Naive thymus-derived CD4-positive, alpha-beta T cell (primary cell): ENCODE data around the gene HRAS. TPM values are rescaled to one million over a fixed set of nuclear protein-coding genes. Genes with fewer than 3 reads are reported as not detected.
A peak's percentile ranks its signal among the peaks of the same experiment; 100 is the strongest.

Source experiments
- ATAC-seq: fragments of 150-1000 bp; cut with Tn5 transposase; 2 replicates; pipeline ENCODE4 v1.10.0; 2021; ENCODE audit warnings: mild to moderate bottlenecking, moderate library complexity
- CTCF ChIA-PET: fragments of 350-600 bp; sonication (Branson Sonifier 250); formaldehyde crosslinking; loops from one replicate; lab custom pipeline; 2021; ENCODE audit warnings: antibody characterized with exemption; lab: Charles Lee
- POLR2A ChIA-PET: fragments of 350-600 bp; sonication (Branson Sonifier 250); formaldehyde crosslinking; loops from one replicate; lab custom pipeline; 2021; ENCODE audit warnings: antibody characterized with exemption, inconsistent platforms; lab: Charles Lee
- DNase-seq, 9 donors: peaks; one replicate each; pipeline versions ENCODE4 v3.0.0 to v3.0.0-alpha.2; 2020 to 2022; ENCODE audit warnings: mixed read lengths in 1 of 9
- H3K27ac ChIP-seq: one replicate; pipeline ENCODE4 v1.7.0; 2013; ENCODE audit warnings: mild to moderate bottlenecking, low read depth, low read length, moderate library complexity
- H3K27me3 ChIP-seq, 2 donors: one replicate each; pipeline ENCODE4 v1.7.0; 2013; ENCODE audit warnings: low read length in 2 of 2, mild to moderate bottlenecking in 2 of 2, moderate library complexity in 2 of 2; ENCODE audit not compliant: control insufficient read depth in 2 of 2, insufficient read depth in 2 of 2
- H3K36me3 ChIP-seq, 3 experiments: 1 replicate in 2 of 3; 2 replicates in 1 of 3; pipeline ENCODE4 v1.7.0; 2013; ENCODE audit warnings: low read length in 3 of 3, mild to moderate bottlenecking in 3 of 3, moderate library complexity in 1 of 3; ENCODE audit not compliant: insufficient read depth in 3 of 3, control insufficient read depth in 2 of 3
- H3K4me1 ChIP-seq, 2 donors: one replicate each; pipeline ENCODE4 v1.7.0; 2013; ENCODE audit warnings: low read length in 2 of 2, mild to moderate bottlenecking in 2 of 2, moderate library complexity in 1 of 2; ENCODE audit not compliant: control insufficient read depth in 2 of 2, insufficient read depth in 2 of 2
- H3K4me3 ChIP-seq: 2 replicates; pipeline ENCODE4 v1.7.0; 2013; ENCODE audit warnings: mild to moderate bottlenecking, low read length
- H3K9me3 ChIP-seq, 3 experiments: 1 replicate in 2 of 3; 2 replicates in 1 of 3; pipeline ENCODE4 v1.7.0; 2013; ENCODE audit warnings: low read length in 3 of 3; ENCODE audit not compliant: control insufficient read depth in 2 of 3
- H3K27ac Mint-ChIP-seq, 9 donors: one replicate each; pipeline ENCODE4 v1.8.0; 2020 to 2022; ENCODE audit warnings: mixed read lengths in 9 of 9, mild to moderate bottlenecking in 8 of 9, moderate library complexity in 5 of 9, inconsistent platforms in 2 of 9
- H3K27me3 Mint-ChIP-seq, 5 donors: one replicate each; pipeline ENCODE4 v1.8.0; 2021 to 2022; ENCODE audit warnings: mixed read lengths in 5 of 5, mild to moderate bottlenecking in 1 of 5
- H3K36me3 Mint-ChIP-seq, 5 donors: one replicate each; pipeline ENCODE4 v1.8.0; 2020 to 2022; ENCODE audit warnings: mixed read lengths in 5 of 5, mild to moderate bottlenecking in 3 of 5, inconsistent platforms in 1 of 5
- H3K4me1 Mint-ChIP-seq, 7 donors: one replicate each; pipeline ENCODE4 v1.8.0; 2020 to 2022; ENCODE audit warnings: mixed read lengths in 7 of 7, mild to moderate bottlenecking in 3 of 7, inconsistent platforms in 1 of 7
- H3K4me3 Mint-ChIP-seq, 10 donors: one replicate each; pipeline ENCODE4 v1.8.0; 2020 to 2022; ENCODE audit warnings: mild to moderate bottlenecking in 10 of 10, mixed read lengths in 10 of 10, moderate library complexity in 6 of 10, inconsistent platforms in 2 of 10
- H3K9me3 Mint-ChIP-seq, 11 donors: one replicate each; pipeline ENCODE4 v1.8.0; 2020 to 2022; ENCODE audit warnings: mixed read lengths in 11 of 11, mild to moderate bottlenecking in 4 of 11, inconsistent platforms in 1 of 11, moderate library complexity in 1 of 11
- intact Hi-C, 2 donors: fragments of 100-400 bp; cut with micrococcal nuclease; formaldehyde crosslinking; loops; one replicate each; pipeline ENCODE4 v1.15.1; 2023
- polyA plus RNA-seq, 2 donors: library from polyadenylated mRNA; unstranded; fragments of 300-500 nt; fragmentation: Illumina TruSeq; gene quantifications; one replicate each; pipeline ENCODE4 v1.2.3, GENCODE V29; 2021
- total RNA-seq, 6 experiments: library from RNA in 5 of 6; stranded (reverse) in 5 of 6; gene quantifications; 1 replicate in 5 of 6; 2 replicates in 1 of 6; pipeline ENCODE4 v1.2.3 and lab custom pipeline; 2021 to 2026

HRAS gene
- total and polyA plus RNA-seq, 7 experiments from 2014 or later, result 12.6 to 52.0 (median 29.0) TPM

DNA sequence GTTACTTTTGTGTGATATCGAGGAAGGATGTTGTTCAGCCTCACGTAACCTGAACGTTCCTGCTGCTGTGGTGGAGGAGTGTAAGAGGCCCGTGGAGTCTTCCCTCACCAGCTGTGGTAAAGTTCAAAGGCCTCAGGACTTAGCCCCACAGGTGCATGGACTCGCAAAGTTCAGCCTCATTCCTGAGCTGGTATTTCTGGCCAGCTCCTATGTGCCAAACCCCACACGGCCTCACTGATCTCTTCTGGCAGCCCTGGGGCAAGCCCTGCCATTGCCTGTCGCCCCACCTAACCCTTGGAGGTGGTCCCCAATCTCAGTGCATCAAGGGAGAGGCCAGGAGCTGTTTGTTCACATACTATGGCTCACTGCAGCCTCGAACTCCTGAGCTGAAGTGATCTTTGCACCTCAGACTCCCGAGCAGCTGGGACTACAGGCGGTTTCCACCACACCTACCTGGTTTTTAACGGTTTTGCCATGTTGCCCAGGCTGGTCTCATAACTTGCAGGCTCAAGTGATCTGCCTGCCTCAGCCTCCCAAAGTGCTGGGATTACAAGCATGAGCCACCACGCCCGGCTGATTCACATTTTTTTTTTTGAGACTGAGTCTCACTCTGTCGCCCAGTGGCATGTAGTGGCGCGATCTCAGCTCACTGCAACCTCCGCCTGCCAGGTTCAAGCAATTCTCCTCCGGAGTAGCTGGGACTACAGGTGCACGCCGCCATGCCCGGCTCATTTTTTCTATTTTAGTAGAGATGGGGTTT lies 43.1 kb upstream of the HRAS start:
- DNase-seq, result no peak
- Histone ChIP-seq H3K27ac (peak overlapping the region; percentile 14), H3K36me3 (peaks cover 0 to 35% (median 3%) of the 10 kb centered on the region in 3 experiments), H3K9me3 (no peaks in the 10 kb centered on the region), H3K4me1 (peaks cover 26 to 44% of the 10 kb centered on the region in 2 donors), H3K4me3 (peak overlapping the region; percentile 70), H3K27me3 (no peaks in the 10 kb centered on the region)
- intact Hi-C loops, result loop anchor here in 1 of 2 donors (5.0 kb wide), 1 partner anchor 341 kb away; the partner anchor contains the start of genes PSMD13 and SIRT3
- ChIA-PET CTCF (interaction anchor here (1.0 to 1.4 kb wide), 2 partner anchors 23 to 146 kb away, joined by 3 read pairs; no protein-coding TSS in a partner anchor), POLR2A (interaction anchor here (0.5 to 2.0 kb wide), 6 partner anchors 8 to 117 kb away, joined by 3 to 8 read pairs (median 3); partner anchors contain the start of gene TMEM80)
- Mint-ChIP-seq H3K4me1 (peaks cover 48 to 68% (median 55%) of the 10 kb centered on the region in 7 donors), H3K4me3 (peak overlapping the region; percentile 72 to 94 (median 88)), H3K27ac (peak overlapping the region in 7 of 9 donors; percentile 19 to 87 (median 77)), H3K9me3 (no peaks in the 10 kb centered on the region), H3K27me3 (peaks cover 0 to 9% (median 0%) of the 10 kb centered on the region in 5 donors), H3K36me3 (peaks cover 0 to 12% (median 4%) of the 10 kb centered on the region in 5 donors)
- ATAC-seq, result no peak

DNA sequence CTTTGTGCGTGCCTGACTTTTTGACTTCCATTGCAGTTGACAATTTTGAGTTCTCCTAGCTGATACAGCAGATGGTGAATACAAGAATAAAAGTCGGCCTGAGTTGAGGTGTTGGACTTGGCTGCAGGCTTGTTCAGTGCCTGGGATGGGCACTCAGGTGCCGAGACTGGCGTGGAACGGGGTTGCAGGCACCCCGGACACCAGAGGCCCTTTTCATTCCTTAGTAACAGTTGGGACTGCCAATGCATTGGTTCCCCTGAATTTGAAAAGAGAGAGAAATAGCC lies 42.2 kb upstream of the HRAS start:
- Histone ChIP-seq H3K4me1 (peaks cover 26 to 44% of the 10 kb centered on the region in 2 donors), H3K36me3 (peaks cover 0 to 27% (median 3%) of the 10 kb centered on the region in 3 experiments), H3K27me3 (no peaks in the 10 kb centered on the region), H3K9me3 (no peaks in the 10 kb centered on the region), H3K4me3 (peak overlapping the region; percentile 70), H3K27ac (peak overlapping the region; percentile 98)
- ChIA-PET CTCF (interaction anchor here (1.4 kb wide), 1 partner anchor 22 kb away, joined by 3 read pairs; no protein-coding TSS in a partner anchor), POLR2A (interaction anchor here (0.5 to 3.4 kb wide), 7 partner anchors 8 to 38 kb away, joined by 3 to 14 read pairs (median 3); partner anchors contain the start of gene IRF7)
- ATAC-seq (no peak), DNase-seq (no peak)
- peaks cover 0 to 12% (median 4%) of the 10 kb centered on the region in 5 donors for H3K36me3 Mint-ChIP-seq
- H3K27me3 Mint-ChIP-seq, result peaks cover 0 to 9% (median 0%) of the 10 kb centered on the region in 5 donors
- no peaks in the 10 kb centered on the region for H3K9me3 Mint-ChIP-seq
- intact Hi-C loops, result loop anchor here (2.0 to 5.0 kb wide), 5 partner anchors 199 to 371 kb away; partner anchors contain the start of genes BET1L (in 1 of the 2), CHID1 (in 1 of the 2), GATD1 (in 1 of the 2) and PSMD13 (in 1 of the 2)
- peak overlapping the region; percentile 72 to 94 (median 88) for H3K4me3 Mint-ChIP-seq
- H3K4me1 Mint-ChIP-seq, result peaks cover 48 to 68% (median 55%) of the 10 kb centered on the region in 7 donors
- peak overlapping the region; percentile 66 to 87 (median 72) for H3K27ac Mint-ChIP-seq

DNA sequence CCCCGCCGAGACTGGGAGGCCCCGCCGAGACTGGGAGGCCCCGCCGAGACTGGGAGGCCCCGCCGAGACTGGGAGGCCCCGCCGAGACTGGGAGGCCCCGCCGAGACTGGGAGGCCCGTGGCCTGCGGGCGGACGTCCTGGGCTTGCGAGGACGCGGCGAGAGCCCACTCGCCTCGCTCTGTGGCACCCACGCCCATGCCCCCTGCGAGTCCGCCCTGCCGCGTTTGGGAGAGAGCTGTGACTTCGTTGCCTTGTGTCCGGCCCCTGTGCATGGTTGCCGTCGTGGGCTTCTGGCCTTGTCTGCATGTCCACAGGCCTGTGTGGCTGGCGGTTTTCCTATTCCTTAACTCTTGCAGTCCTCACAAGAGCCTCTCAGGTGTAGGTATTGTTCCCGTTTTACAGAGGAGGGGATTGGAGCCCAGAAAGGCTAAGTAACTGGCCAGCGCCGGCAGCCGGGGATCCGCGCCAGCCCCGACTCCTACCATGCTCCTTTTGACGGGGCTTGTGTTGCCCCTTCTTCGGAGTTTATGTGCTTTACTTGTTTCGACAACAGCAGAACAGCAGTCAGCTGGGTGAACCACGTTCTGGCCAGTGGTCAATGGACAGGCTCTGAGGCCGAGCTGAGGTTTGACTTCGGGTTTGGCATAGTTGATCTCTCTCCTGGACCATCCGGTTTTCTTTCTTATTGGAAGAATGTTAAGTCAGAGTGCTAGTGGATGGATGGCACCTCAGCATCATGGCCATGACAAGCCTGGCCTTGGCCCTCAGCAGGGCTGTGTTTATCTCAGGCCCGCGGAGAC lies 41.6 kb upstream of the HRAS start:
- ATAC-seq, result no peak
- H3K4me1 Mint-ChIP-seq, result peaks cover 48 to 68% (median 55%) of the 10 kb centered on the region in 7 donors
- Histone ChIP-seq H3K4me3 (peak overlapping the region; percentile 70), H3K27me3 (no peaks in the 10 kb centered on the region), H3K27ac (peak overlapping the region; percentile 98), H3K4me1 (peaks cover 26 to 44% of the 10 kb centered on the region in 2 donors), H3K9me3 (no peaks in the 10 kb centered on the region), H3K36me3 (peaks cover 0 to 23% (median 3%) of the 10 kb centered on the region in 3 experiments)
- H3K9me3 Mint-ChIP-seq, result no peaks in the 10 kb centered on the region
- peaks cover 0 to 9% (median 0%) of the 10 kb centered on the region in 5 donors for H3K27me3 Mint-ChIP-seq
- POLR2A ChIA-PET, result interaction anchor here (0.7 to 3.4 kb wide), 6 partner anchors 8 to 39 kb away, joined by 3 to 14 read pairs (median 4); partner anchors contain the start of gene IRF7
- no peak for DNase-seq
- intact Hi-C loops, result loop anchor here (1.0 to 5.0 kb wide), 16 partner anchors 9 to 370 kb away; partner anchors contain the start of genes DEAF1 (in 2 of the 2), LMNTD2 (in 2 of the 2), RASSF7 (in 2 of the 2) and RPLP2 (in 2 of the 2)
- H3K27ac Mint-ChIP-seq, result peak overlapping the region; percentile 66 to 87 (median 72)
- CTCF ChIA-PET, result interaction anchor here (1.4 kb wide), 1 partner anchor 22 kb away, joined by 3 read pairs; no protein-coding TSS in a partner anchor
- peaks cover 0 to 12% (median 4%) of the 10 kb centered on the region in 5 donors for H3K36me3 Mint-ChIP-seq
- peak overlapping the region; percentile 72 to 94 (median 88) for H3K4me3 Mint-ChIP-seq

DNA sequence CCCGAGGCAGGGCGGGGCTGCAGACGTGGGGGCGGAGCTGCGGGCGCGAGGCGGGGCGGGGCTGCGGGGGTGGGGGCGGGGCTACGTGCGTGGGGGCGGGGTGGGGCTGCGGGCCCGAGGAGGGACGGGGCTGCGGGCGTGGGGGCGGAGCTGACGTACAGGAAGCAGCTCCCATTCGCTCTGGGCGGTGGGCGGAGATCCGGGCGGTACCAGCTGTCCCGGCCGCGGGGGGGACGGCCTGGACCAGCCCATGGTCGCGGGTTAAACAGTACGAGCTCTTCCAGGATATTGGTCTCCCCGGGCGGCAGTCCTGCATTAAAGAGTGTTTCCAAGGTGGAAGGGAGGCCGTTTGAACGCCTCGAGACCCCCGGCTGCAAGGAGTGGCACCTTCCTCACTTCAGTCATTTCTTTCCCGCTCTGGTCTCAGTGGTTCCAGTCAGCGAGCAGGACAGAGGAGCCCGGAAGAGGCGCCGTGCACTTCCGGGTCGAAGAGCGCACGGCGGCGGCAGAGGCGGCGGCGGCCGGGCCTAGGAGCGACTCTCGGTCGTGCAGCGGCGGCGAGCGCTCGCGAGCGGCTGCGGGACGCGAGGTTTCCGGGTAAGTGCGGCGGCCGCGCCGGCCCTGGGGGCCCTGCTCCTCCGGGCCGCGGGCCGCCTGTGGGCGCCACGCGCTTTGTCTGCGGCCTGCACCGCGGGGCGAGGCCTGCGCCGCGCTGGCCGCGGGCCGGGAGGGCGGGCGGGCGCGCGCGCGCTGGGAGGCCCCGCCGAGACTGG lies 40.8 kb upstream of the HRAS start, which contains the start of gene PHRF1:
Gene PHRF1 (plus strand): TSS at position 475 of the 773 bp plus-strand sequence. CDS start 5,043 bp downstream, outside the sequence.
- Mint-ChIP-seq H3K9me3 (no peaks in the 10 kb centered on the region), H3K4me1 (peaks cover 42 to 60% (median 46%) of the 10 kb centered on the region in 7 donors), H3K4me3 (peak within 1 kb of the TSS; percentile 93 to 99 (median 98)), H3K27ac (peak within 1 kb of the TSS; percentile 96 to 100 (median 99)), H3K36me3 (peaks cover 0 to 8% (median 0%) of the 10 kb centered on the region in 5 donors), H3K27me3 (peaks cover 0 to 9% (median 0%) of the 10 kb centered on the region in 5 donors)
- peak; percentile 93 to 99 (median 97) for DNase-seq
- no peaks in the 10 kb centered on the region for H3K27me3 ChIP-seq
- POLR2A ChIA-PET, result interaction anchor here (0.7 to 3.4 kb wide), 23 partner anchors 9 to 369 kb away, joined by 3 to 21 read pairs (median 4); partner anchors contain the start of genes BET1L, DEAF1, HRAS and LMNTD2
- CTCF ChIA-PET, result interaction anchor here (0.6 to 1.6 kb wide), 3 partner anchors 12 to 155 kb away, joined by 3 to 8 read pairs (median 3); no protein-coding TSS in a partner anchor
- ATAC-seq, result peak; percentile 93
- H3K4me1 ChIP-seq, result peaks cover 26 to 44% of the 10 kb centered on the region in 2 donors
- peaks cover 0 to 15% (median 0%) of the 10 kb centered on the region in 3 experiments for H3K36me3 ChIP-seq
- H3K4me3 ChIP-seq, result peak within 1 kb of the TSS; percentile 98
- H3K27ac ChIP-seq, result peak within 1 kb of the TSS; percentile 98
- H3K9me3 ChIP-seq, result no peaks in the 10 kb centered on the region
- intact Hi-C loops, result loop anchor here (1.0 to 5.0 kb wide), 17 partner anchors 8 to 369 kb away; partner anchors contain the start of genes DEAF1 (in 2 of the 2), LMNTD2 (in 2 of the 2), RASSF7 (in 2 of the 2) and RPLP2 (in 2 of the 2)

DNA sequence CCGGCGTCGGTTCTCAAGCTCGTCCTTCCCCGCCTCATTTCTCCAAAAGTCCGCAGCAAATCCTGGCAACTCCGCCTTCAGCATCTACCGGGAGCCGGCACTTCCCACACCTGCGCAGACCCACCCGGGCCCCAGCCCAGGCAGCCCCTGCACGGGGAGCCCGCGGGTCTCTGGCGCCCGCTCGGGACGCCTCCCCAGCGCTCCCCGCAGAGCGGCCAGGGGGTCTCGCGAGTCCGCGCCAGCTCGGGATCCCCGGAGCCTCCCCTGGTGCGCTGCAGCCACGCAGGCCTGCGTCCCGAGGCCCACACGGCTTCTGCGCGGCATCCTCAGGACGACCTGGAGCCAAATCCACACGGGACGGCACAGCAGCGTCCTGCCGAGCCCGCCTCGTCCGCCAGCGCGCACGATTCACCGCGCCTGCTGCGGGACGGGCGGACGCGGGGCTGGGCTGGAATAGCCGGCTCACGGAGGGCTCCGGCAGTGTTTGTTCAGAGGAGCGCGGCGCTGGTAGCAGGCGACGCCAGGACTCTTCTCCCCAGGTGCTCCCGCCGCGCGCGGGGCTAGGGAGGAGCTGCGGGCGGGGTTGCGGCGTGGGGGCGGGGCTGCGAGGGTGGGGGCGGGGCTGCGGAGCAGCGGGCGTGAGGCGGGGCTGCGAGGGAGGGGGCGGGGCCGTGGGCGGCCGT lies 40.1 kb upstream of the HRAS start:
- intact Hi-C loops, result loop anchor here in 1 of 2 donors (1.0 to 5.0 kb wide), 2 partner anchors 20 to 338 kb away; partner anchors contain the start of genes PSMD13 and SIRT3
- DNase-seq (peak in 2 of 9 donors; percentile 27 to 37), ATAC-seq (no peak)
- H3K4me3 ChIP-seq, result peak overlapping the region; percentile 64
- peak overlapping the region; percentile 62 for H3K27ac ChIP-seq
- POLR2A ChIA-PET, result interaction anchor here (0.7 to 3.4 kb wide), 25 partner anchors 8 to 368 kb away, joined by 3 to 21 read pairs (median 4); partner anchors contain the start of genes BET1L, DEAF1, HRAS and LMNTD2
- CTCF ChIA-PET, result interaction anchor here (0.6 to 1.6 kb wide), 3 partner anchors 13 to 156 kb away, joined by 3 to 8 read pairs (median 3); no protein-coding TSS in a partner anchor
- H3K27me3 ChIP-seq, result no peaks in the 10 kb centered on the region
- peaks cover 0 to 9% (median 0%) of the 10 kb centered on the region in 5 donors for H3K27me3 Mint-ChIP-seq
- H3K27ac Mint-ChIP-seq, result peak overlapping the region; percentile 39 to 100 (median 67)
- peaks cover 0 to 13% (median 0%) of the 10 kb centered on the region in 3 experiments for H3K36me3 ChIP-seq
- H3K36me3 Mint-ChIP-seq, result peaks cover 0 to 7% (median 0%) of the 10 kb centered on the region in 5 donors
- H3K9me3 Mint-ChIP-seq, result no peaks in the 10 kb centered on the region
- H3K4me3 Mint-ChIP-seq, result peak overlapping the region; percentile 85 to 99 (median 90)
- peaks cover 40 to 53% (median 43%) of the 10 kb centered on the region in 7 donors for H3K4me1 Mint-ChIP-seq
- H3K9me3 ChIP-seq, result no peaks in the 10 kb centered on the region
- H3K4me1 ChIP-seq, result peaks cover 26 to 42% of the 10 kb centered on the region in 2 donors
